NB4 (cell line): ENCODE measurements around the gene TOM1L2.

Experiments used
- CTCF ChIP-seq: IDR thresholded peaks from one replicate; pipeline ENCODE4 v1.5.1; 2012; ENCODE audit warnings: low read depth, low read length
- MYC ChIP-seq: IDR thresholded peaks from 2 replicates; pipeline ENCODE4 v1.6.1; 2011; ENCODE audit warnings: low read depth, low read length
- POLR2A ChIP-seq: IDR thresholded peaks from 2 replicates; pipeline ENCODE4 v1.6.1; 2011; ENCODE audit warnings: mild to moderate bottlenecking; ENCODE audit not compliant: insufficient read length; ENCODE audit errors: extremely low read depth

GRCh38 chr17:17820463-17821158, 151.6 kb downstream of the TOM1L2 start:
- no peak for TF ChIP-seq POLR2A
- no peak for TF ChIP-seq CTCF
- TF ChIP-seq MYC: no peak
